HEK293T (cell line): ENCODE results near the gene NCMAP.

Experiments used
- ARNT ChIP-seq: fragments of 450-650 bp; IDR thresholded peaks from 2 replicates; pipeline ENCODE4 v1.6.1; 2017; ENCODE audit warnings: mild to moderate bottlenecking
- BHLHE40 ChIP-seq: fragments of 450-650 bp; IDR thresholded peaks from 2 replicates; pipeline ENCODE4 v1.6.1; 2016; ENCODE audit warnings: mild to moderate bottlenecking, moderate library complexity, borderline replicate concordance
- FOXK2 ChIP-seq: fragments of 450-650 bp; IDR thresholded peaks from 2 replicates; pipeline ENCODE4 v1.6.1; 2016; ENCODE audit warnings: mild to moderate bottlenecking
- L3MBTL2 ChIP-seq: fragments of 450-650 bp; conservative IDR thresholded peaks from 2 replicates; pipeline ENCODE4 v1.6.1; 2016; ENCODE audit warnings: mild to moderate bottlenecking
- NFRKB ChIP-seq: fragments of 450-650 bp; IDR thresholded peaks from 2 replicates; pipeline ENCODE4 v1.6.1; 2016; ENCODE audit warnings: mild to moderate bottlenecking, moderate library complexity
- SP1 ChIP-seq: fragments of 450-650 bp; IDR thresholded peaks from 2 replicates; pipeline ENCODE4 v1.6.1; 2017
- SUZ12 ChIP-seq: fragments of 450-650 bp; IDR thresholded peaks from 2 replicates; pipeline ENCODE4 v1.6.1; 2016; ENCODE audit warnings: mild to moderate bottlenecking
- TARDBP ChIP-seq: fragments of 450-650 bp; IDR thresholded peaks from 2 replicates; pipeline ENCODE4 v1.6.1; 2016
- ZNF384 ChIP-seq: fragments of 450-650 bp; IDR thresholded peaks from 2 replicates; pipeline ENCODE4 v1.6.1; 2016

DNA sequence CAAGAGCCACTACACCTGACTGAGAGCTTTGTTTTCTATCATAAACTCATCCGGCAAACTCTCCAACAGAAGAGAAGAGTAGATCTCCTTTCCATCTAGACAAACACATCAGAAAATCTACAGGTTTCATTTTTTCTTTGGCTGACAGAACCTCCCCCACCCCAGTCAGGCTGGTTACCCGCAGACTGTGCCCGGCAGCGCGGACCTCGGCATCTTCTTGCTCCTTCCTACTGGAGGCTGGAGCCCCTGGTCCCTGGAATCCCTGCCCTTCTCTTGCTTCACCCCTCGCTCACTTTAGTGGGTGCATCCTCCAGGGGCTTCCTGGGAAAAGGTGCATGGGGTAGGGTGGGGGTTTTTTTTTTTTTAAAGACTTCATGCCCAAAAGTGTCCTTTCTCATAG is 23.0 kb downstream of the NCMAP start:
- TF ChIP-seq L3MBTL2 (no peak), FOXK2 (no peak), TARDBP (no peak), SP1 (no peak), BHLHE40 (no peak), ARNT (no peak), ZNF384 (no peak), SUZ12 (no peak), NFRKB (no peak)
